A549 (cell line): ENCODE results near the gene PTGER2.

ENCODE experiments used
- CTCF ChIP-seq: fragments of >200 bp; sonication (Bioruptor Twin); formaldehyde crosslinking; IDR thresholded peaks from 3 replicates; pipeline ENCODE4 v1.5.1; 2016
- JUN ChIP-seq, 2 experiments: fragments of >200 bp; sonication (Bioruptor Twin); formaldehyde crosslinking; IDR thresholded peaks; 2 replicates in 1 of 2; 3 replicates in 1 of 2; pipeline ENCODE4 v1.6.1; 2016 to 2017
- POLR2A ChIP-seq: IDR thresholded peaks from 2 replicates; pipeline ENCODE4 v1.6.1; 2012; ENCODE audit warnings: mild to moderate bottlenecking, low read length
- RNF2 ChIP-seq: fragments of 200-600 bp; sonication (generic); IDR thresholded peaks from 2 replicates; pipeline ENCODE4 v1.6.1; 2016; ENCODE audit warnings: low read depth, mild to moderate bottlenecking, antibody characterized with exemption, moderate library complexity, borderline replicate concordance
- ZC3H11A ChIP-seq: fragments of 450-650 bp; IDR thresholded peaks from 2 replicates; pipeline ENCODE4 v1.6.1; 2014; ENCODE audit warnings: antibody characterized with exemption, mild to moderate bottlenecking

- no peak for TF ChIP-seq JUN (IDR thresholded peaks at IDR 0.05)
- no peak for TF ChIP-seq CTCF
- no peak for TF ChIP-seq ZC3H11A
- no peak for TF ChIP-seq RNF2
- no peak for TF ChIP-seq POLR2A
Measured at GRCh38 chr14:52319919-52320318, 5.8 kb downstream of the PTGER2 start.
